ENCODE results near the gene NCKAP5.

NCKAP5 gene

DNA sequence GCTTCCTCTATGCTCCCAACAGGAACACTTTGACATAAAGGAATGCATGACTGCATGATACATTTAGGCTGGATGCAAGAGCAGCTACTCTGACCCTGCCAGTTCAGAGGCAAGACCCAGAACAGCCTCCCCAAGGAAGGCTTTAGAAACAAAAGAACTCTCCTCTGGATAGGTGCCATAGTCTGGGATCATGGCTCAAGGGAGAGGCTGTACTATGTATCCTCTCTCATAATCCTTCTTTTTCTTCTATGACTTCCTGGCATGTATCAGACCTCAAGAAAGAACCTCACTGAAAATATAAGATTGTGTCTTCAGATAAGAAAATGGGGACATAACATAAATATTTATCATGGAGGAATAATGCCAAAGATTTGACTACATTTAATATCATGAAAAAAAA, 704.3 kb downstream of the NCKAP5 start:
- H3K9me3 ChIP-seq (ENCODE audit: severe bottlenecking): no peaks in the 10 kb centered on the region
- no peak for DNase-seq
- no peak overlapping the region for H3K27ac ChIP-seq
- no peak for TF ChIP-seq CTCF (IDR thresholded peaks at IDR 0.05; ENCODE audit: low read depth, low read length)
- H3K4me3 ChIP-seq (ENCODE audit: low read depth, low read length): no peak overlapping the region
- H3K27me3 ChIP-seq (ENCODE audit: insufficient read depth, low read depth, severe bottlenecking): no peaks in the 10 kb centered on the region
- no peaks in the 10 kb centered on the region for H3K36me3 ChIP-seq

DNA sequence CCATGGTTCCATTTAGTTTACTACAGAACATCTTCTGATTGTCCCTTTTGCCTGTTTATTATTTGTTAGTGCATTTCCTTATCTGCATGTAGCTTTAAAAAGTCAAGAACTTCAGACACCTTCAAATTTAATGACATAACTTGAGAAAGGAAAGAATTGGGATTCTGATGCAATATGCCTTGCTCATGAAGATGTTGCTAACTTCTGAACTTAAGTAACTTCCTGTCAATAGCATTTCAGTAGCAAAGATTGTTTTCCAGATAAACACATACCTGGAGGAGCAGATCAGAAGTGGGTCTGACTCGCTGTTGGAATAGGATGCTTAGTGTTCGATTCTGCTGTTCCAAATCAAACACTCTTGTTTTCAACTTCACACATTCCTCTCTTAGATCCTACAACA, 708.0 kb downstream of the NCKAP5 start:
- H3K4me3 ChIP-seq (ENCODE audit: low read depth, low read length): no peak overlapping the region
- TF ChIP-seq CTCF (IDR thresholded peaks at IDR 0.05; ENCODE audit: low read depth, low read length): no peak
- no peak for DNase-seq
- no peaks in the 10 kb centered on the region for H3K9me3 ChIP-seq (ENCODE audit: severe bottlenecking)
- H3K36me3 ChIP-seq: no peaks in the 10 kb centered on the region
- no peak overlapping the region for H3K27ac ChIP-seq
- H3K27me3 ChIP-seq (ENCODE audit: insufficient read depth, low read depth, severe bottlenecking): no peaks in the 10 kb centered on the region

DNA sequence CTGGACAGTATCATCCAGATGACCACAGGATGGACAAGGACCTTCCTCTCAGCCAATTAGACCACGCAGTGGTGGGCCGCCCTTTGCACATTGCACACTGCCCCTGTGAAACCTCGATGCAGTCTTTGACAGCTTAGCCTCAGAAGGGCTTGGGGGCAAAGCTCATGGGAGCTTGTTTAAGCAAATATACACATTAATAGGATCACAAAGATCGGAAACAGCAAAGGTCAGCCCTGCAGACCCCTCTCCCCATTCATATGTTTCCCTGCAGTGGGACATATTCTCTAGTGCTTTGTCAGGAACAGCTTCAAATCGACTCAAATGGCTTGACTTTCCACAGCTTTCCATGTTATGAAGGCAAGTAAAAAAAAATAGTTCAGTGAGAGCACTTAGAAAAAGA, 708.7 kb downstream of the NCKAP5 start:
- no peak for TF ChIP-seq CTCF (IDR thresholded peaks at IDR 0.05; ENCODE audit: low read depth, low read length)
- H3K36me3 ChIP-seq: no peaks in the 10 kb centered on the region
- no peak overlapping the region for H3K4me3 ChIP-seq (ENCODE audit: low read depth, low read length)
- H3K27me3 ChIP-seq (ENCODE audit: insufficient read depth, low read depth, severe bottlenecking): no peaks in the 10 kb centered on the region
- no peaks in the 10 kb centered on the region for H3K9me3 ChIP-seq (ENCODE audit: severe bottlenecking)
- no peak for DNase-seq
- no peak overlapping the region for H3K27ac ChIP-seq

GRCh38 chr2:132857319-132857718, 710.9 kb downstream of the NCKAP5 start:
- Histone ChIP-seq H3K27me3 (ENCODE audit: insufficient read depth, low read depth, severe bottlenecking) (no peaks in the 10 kb centered on the region), H3K27ac (no peak overlapping the region), H3K4me3 (ENCODE audit: low read depth, low read length) (no peak overlapping the region), H3K36me3 (no peaks in the 10 kb centered on the region), H3K9me3 (ENCODE audit: severe bottlenecking) (no peaks in the 10 kb centered on the region)
- no peak for TF ChIP-seq CTCF (IDR thresholded peaks at IDR 0.05; ENCODE audit: low read depth, low read length)
- DNase-seq: no peak

DNA sequence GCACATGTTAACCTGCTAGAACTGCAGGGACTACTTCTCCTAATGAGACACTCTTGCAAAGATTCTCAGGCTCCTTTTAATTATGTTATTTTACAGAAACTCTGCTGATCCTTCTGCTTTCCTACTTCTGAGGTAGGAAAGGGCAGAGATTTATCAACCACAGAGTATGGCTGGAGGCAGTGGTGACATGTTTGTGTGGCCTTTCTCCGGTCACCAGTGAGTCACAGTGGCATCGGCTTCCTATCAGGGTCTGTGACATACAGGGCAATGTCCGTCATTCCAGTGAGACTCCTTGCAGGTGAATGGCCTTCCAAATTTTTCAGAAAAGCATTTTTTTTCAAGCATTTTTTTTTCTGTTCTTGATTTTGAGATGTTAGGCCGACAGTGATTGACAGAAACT, 717.6 kb downstream of the NCKAP5 start:
- no peak overlapping the region for H3K4me3 ChIP-seq (ENCODE audit: low read depth, low read length)
- no peak for TF ChIP-seq CTCF (IDR thresholded peaks at IDR 0.05; ENCODE audit: low read depth, low read length)
- H3K9me3 ChIP-seq (ENCODE audit: severe bottlenecking): no peaks in the 10 kb centered on the region
- H3K27me3 ChIP-seq (ENCODE audit: insufficient read depth, low read depth, severe bottlenecking): no peaks in the 10 kb centered on the region
- H3K27ac ChIP-seq: no peak overlapping the region
- DNase-seq: no peak
- H3K36me3 ChIP-seq: no peaks in the 10 kb centered on the region; the same call in 1 of the 2 replicates

DNA sequence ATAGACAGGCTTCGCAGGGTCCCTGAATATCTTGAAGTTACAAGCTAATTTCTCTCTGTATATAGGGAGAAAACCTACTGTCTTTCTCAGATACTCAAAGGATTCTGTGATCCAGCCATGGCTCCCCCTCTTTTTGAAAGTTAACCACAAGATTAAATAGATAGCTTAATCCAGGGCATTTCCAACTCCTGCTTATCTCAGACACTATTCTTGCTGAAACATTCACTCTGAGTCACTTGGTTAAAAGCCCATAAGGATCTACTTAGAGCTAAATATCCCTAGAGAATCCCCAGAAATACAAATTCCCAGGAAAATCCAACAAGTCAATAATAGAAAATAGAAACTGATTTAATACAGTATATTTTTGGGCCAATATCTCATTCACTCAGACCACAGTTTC, 719.1 kb downstream of the NCKAP5 start:
- DNase-seq: no peak
- TF ChIP-seq CTCF (IDR thresholded peaks at IDR 0.05; ENCODE audit: low read depth, low read length): no peak
- Histone ChIP-seq H3K27ac (no peak overlapping the region), H3K36me3 (no peaks in the 10 kb centered on the region; the same call in 1 of the 2 replicates), H3K27me3 (ENCODE audit: insufficient read depth, low read depth, severe bottlenecking) (no peaks in the 10 kb centered on the region), H3K4me3 (ENCODE audit: low read depth, low read length) (no peak overlapping the region), H3K9me3 (ENCODE audit: severe bottlenecking) (no peaks in the 10 kb centered on the region)

Data from WERI-Rb-1 (cell line).